GM12878 (cell line): ENCODE data around the gene SRGAP1. TPM values are rescaled to one million over a fixed set of nuclear protein-coding genes. Genes with fewer than 3 reads are reported as not detected.

ENCODE experiments used
- ATAC-seq: fragments of 200-7000 bp; cut with Tn5 transposase; 3 replicates; pipeline ENCODE4 v1.9.1; 2020; ENCODE audit warnings: mild to moderate bottlenecking, moderate library complexity
- BruUV-seq: library from RNA; stranded (reverse); fragments of 400-500 nt; replicated peaks from 2 replicates; lab custom pipeline; 2021; lab: Mats Ljungman, UMichigan
- CTCF ChIA-PET: fragments of 300-600 bp; sonication (Branson Sonifier 250); formaldehyde crosslinking; extraction: SDS; loops from one replicate; lab custom pipeline; 2021; ENCODE audit warnings: inconsistent platforms; lab: Yijun Ruan, JAX
- POLR2A ChIA-PET: fragments of 350-600 bp; formaldehyde crosslinking; extraction: SDS; loops from one replicate; lab custom pipeline; 2021; ENCODE audit warnings: inconsistent platforms; lab: Charles Lee
- RAD21 ChIA-PET: fragments of 300-600 bp; sonication (Branson Sonifier 250); formaldehyde crosslinking; loops from one replicate; lab custom pipeline; 2023; ENCODE audit warnings: antibody characterized with exemption; ENCODE audit not compliant: unreplicated experiment; lab: Charles Lee
- SMC1A ChIA-PET: fragments of 300-600 bp; sonication (Branson Sonifier 250); formaldehyde crosslinking; loops from one replicate; lab custom pipeline; 2023; ENCODE audit not compliant: unreplicated experiment, uncharacterized antibody; lab: Charles Lee
- DNase-seq: peaks from one replicate; pipeline ENCODE4 v3.0.0-alpha.2; 2011; ENCODE audit warnings: low read depth, low spot score
- FAIRE-seq: peaks from 3 replicates; lab custom pipeline; 2011; peaks lifted over from hg19 to GRCh38; lab: Jason Lieb, UNC
- H2AFZ ChIP-seq: 2 replicates; pipeline ENCODE4 v1.6.0; 2011; ENCODE audit warnings: low read depth, low read length, control low read depth; ENCODE audit not compliant: control insufficient read depth
- H3K27ac ChIP-seq: 2 replicates; pipeline ENCODE4 v1.5.1; 2011; ENCODE audit warnings: control low read depth; ENCODE audit not compliant: control insufficient read depth, insufficient read depth
- H3K27me3 ChIP-seq, 2 experiments: replicated peaks in 1 of 2; 2 replicates each; pipeline versions ENCODE4 v1.6.0 to v1.6.1; 2011; ENCODE audit warnings: low read length in 1 of 2; ENCODE audit not compliant: control insufficient read depth in 2 of 2, insufficient read depth in 2 of 2
- H3K36me3 ChIP-seq, 2 experiments: 2 replicates each; pipeline ENCODE4 v1.5.1; 2011; ENCODE audit warnings: low read length in 1 of 2; ENCODE audit not compliant: control insufficient read depth in 2 of 2, insufficient read depth in 2 of 2
- H3K4me1 ChIP-seq: 2 replicates; pipeline ENCODE4 v1.6.1; 2011; ENCODE audit warnings: mild to moderate bottlenecking, low read length, moderate library complexity, mixed read lengths; ENCODE audit not compliant: control insufficient read depth, insufficient read depth
- H3K4me2 ChIP-seq: 2 replicates; pipeline ENCODE4 v1.6.0; 2011; ENCODE audit warnings: control low read depth; ENCODE audit not compliant: control insufficient read depth, insufficient read depth
- H3K4me3 ChIP-seq: fragments of 200-600 bp; sonication (generic); 2 replicates; pipeline ENCODE4 v1.5.1; 2016
- H3K79me2 ChIP-seq: 2 replicates; pipeline ENCODE4 v1.6.0; 2011; ENCODE audit warnings: low read length; ENCODE audit not compliant: control insufficient read depth, insufficient read depth
- H3K9ac ChIP-seq: 2 replicates; pipeline ENCODE4 v1.8.0; 2011; ENCODE audit warnings: low read length, control low read depth, mixed read lengths; ENCODE audit not compliant: control insufficient read depth, insufficient read depth
- H3K9me3 ChIP-seq: replicated peaks from 3 replicates; pipeline ENCODE4 v1.5.1; 2011; ENCODE audit warnings: mild to moderate bottlenecking, low read length; ENCODE audit not compliant: control insufficient read depth, insufficient read depth
- H4K20me1 ChIP-seq: 2 replicates; pipeline ENCODE4 v1.6.0; 2011; ENCODE audit not compliant: control insufficient read depth, insufficient read depth
- ATF7 ChIP-seq: fragments of 450-650 bp; IDR thresholded peaks from 2 replicates; pipeline ENCODE4 v1.6.1; 2016; ENCODE audit warnings: low read depth, mild to moderate bottlenecking
- ETV6 ChIP-seq, 2 experiments: fragments of 450-650 bp in 1 of 2; IDR thresholded peaks in 1 of 2; conservative IDR thresholded peaks in 1 of 2; 2 replicates each; pipeline ENCODE4 v1.6.1; 2014; ENCODE audit warnings: antibody characterized with exemption in 1 of 2, borderline replicate concordance in 1 of 2, low read depth in 1 of 2, mild to moderate bottlenecking in 1 of 2, moderate library complexity in 1 of 2
- POLR2AphosphoS5 ChIP-seq: IDR thresholded peaks from 2 replicates; pipeline ENCODE4 v1.6.1; 2011; ENCODE audit warnings: mild to moderate bottlenecking, low read length, inconsistent platforms
- SREBF1 ChIP-seq: IDR thresholded peaks from 2 replicates; pipeline ENCODE4 v1.6.1; 2012; ENCODE audit warnings: mild to moderate bottlenecking, low read length
- SREBF2 ChIP-seq: IDR thresholded peaks from 2 replicates; pipeline ENCODE4 v1.6.1; 2012; ENCODE audit warnings: mild to moderate bottlenecking, low read length
- SRF ChIP-seq, 2 experiments: IDR thresholded peaks; 2 replicates each; pipeline ENCODE4 v1.6.1; 2011; ENCODE audit warnings: low read depth in 2 of 2, low read length in 2 of 2, mild to moderate bottlenecking in 1 of 2, moderate library complexity in 1 of 2
- STAT3 ChIP-seq: IDR thresholded peaks from 2 replicates; pipeline ENCODE4 v1.6.1; 2011; ENCODE audit warnings: low read depth, low read length, improper control_type of control experiment
- WGBS: methylation state at CpG from one replicate; pipeline ENCODE4 v1.1.6; 2016; ENCODE audit warnings: low lambda C conversion rate; ENCODE audit not compliant: insufficient replicate concordance, insufficient coverage; ENCODE audit errors: missing lambda C conversion rate; 5-methylcytosine and 5-hydroxymethylcytosine counted together
- in situ Hi-C: fragments of 300-500 bp; cut with MboI; formaldehyde crosslinking; loops from 9 replicates; pipeline ENCODE4 v1.14.3; 2018; ENCODE audit warnings: mixed read lengths
- intact Hi-C: fragments of 100-400 bp; cut with micrococcal nuclease; formaldehyde crosslinking; loops from one replicate; pipeline ENCODE4 v1.14.2; 2022; ENCODE audit not compliant: unreplicated experiment
- polyA plus RNA-seq, 11 experiments: library from polyadenylated mRNA; depleted of rRNA in 4 of 11; unstranded in 6 of 11; stranded (reverse) in 5 of 11; fragments of >200 nt; fragmentation: Nextera tagmentation in 4 of 11; fragmentation: Illumina TruSeq in 1 of 11; extraction: Ambion mirVana in 4 of 11; extraction: Trizol in 1 of 11; gene quantifications; 1 replicate in 1 of 11; 2 replicates in 10 of 11; pipeline versions ENCODE4 v1.2.1 to v1.2.3, GENCODE V29; 2011 to 2016; ENCODE audit warnings: inconsistent platforms in 2 of 11, missing spikeins in 2 of 11, low read depth in 1 of 11
- total RNA-seq, 4 experiments: library from RNA; depleted of rRNA in 3 of 4; stranded (reverse); fragments of >200 nt in 3 of 4; fragmentation: Illumina TruSeq in 1 of 4; extraction: Trizol in 1 of 4; gene quantifications; 2 replicates each; pipeline versions ENCODE4 v1.2.1 to v1.2.3, GENCODE V29; 2013 to 2021
- TF ChIP-seq, protein P1 (sequence below): fragments of 450-650 bp; IDR thresholded peaks from 2 replicates; pipeline ENCODE4 v1.6.1; 2017; ENCODE audit warnings: mild to moderate bottlenecking, moderate library complexity
- TF ChIP-seq, protein P2 (sequence below): fragments of 450-650 bp; IDR thresholded peaks from 2 replicates; pipeline ENCODE4 v1.6.1; 2017; ENCODE audit warnings: mild to moderate bottlenecking, moderate library complexity

Gene SRGAP1
- total and polyA plus RNA-seq, 10 of the 15 experiments (the other 5 are each of a cell fraction or from before 2014, with no cell fraction given), result 0.16 to 0.85 (median 0.46) TPM

DNA sequence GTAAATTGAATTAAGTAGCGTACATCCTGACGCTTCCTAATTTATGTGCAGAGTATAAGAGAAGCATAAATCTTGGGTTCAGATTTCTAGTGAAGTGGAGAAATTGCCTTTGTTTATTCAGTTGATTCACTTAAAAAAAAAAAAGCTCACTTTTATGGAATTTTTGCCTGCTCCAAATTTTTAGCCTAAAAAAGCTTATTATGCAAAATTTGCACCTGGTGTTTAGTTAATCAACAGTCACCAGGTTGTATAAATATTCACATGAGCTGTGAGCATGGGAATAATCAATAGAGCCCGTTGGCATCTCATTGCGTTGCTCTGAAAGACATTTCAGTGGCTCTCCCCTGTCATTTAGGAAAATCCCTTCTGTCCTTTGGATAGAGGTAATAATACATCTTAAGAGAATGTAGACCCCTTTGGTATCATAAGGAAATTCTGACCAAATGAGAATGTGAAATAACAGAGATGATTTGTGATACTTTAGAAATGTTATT, 132.4 kb downstream of the SRGAP1 start:
- Histone ChIP-seq H4K20me1 (no peaks in the 10 kb centered on the region), H3K4me2 (no peak overlapping the region), H3K79me2 (no peaks in the 10 kb centered on the region), H3K27ac (no peak overlapping the region), H3K9ac (no peak overlapping the region), H3K27me3 (no peaks in the 10 kb centered on the region), H3K36me3 (no peaks in the 10 kb centered on the region), H3K4me3 (no peak overlapping the region), H3K9me3 (no peaks in the 10 kb centered on the region), H3K4me1 (no peaks in the 10 kb centered on the region), H2AFZ (no peak overlapping the region)
- in situ Hi-C loops (no loop called here), intact Hi-C loops (no loop called here)
- no peak for ATAC-seq
- RAD21 ChIA-PET, result no interaction called here
- CTCF ChIA-PET, result no interaction called here
- no peak for DNase-seq
- FAIRE-seq, result no peak
- no TSS peak for BruUV-seq
- POLR2A ChIA-PET, result no interaction called here
- SMC1A ChIA-PET, result no interaction called here
- TF ChIP-seq SREBF2 (no peak), ETV6 (conservative IDR thresholded peaks at IDR 0.05 in 1 of 2, IDR thresholded peaks at IDR 0.05 in 1 of 2; ENCODE audit: borderline replicate concordance in 1 of 2, low read depth in 1 of 2) (no peak), STAT3 (no peak), ATF7 (no peak), SRF (IDR thresholded peaks at IDR 0.05; ENCODE audit: low read depth in 2 of 2, low read length in 2 of 2) (no peak), SREBF1 (no peak), POLR2AphosphoS5 (no peak)
- TF ChIP-seq, protein P1, sequence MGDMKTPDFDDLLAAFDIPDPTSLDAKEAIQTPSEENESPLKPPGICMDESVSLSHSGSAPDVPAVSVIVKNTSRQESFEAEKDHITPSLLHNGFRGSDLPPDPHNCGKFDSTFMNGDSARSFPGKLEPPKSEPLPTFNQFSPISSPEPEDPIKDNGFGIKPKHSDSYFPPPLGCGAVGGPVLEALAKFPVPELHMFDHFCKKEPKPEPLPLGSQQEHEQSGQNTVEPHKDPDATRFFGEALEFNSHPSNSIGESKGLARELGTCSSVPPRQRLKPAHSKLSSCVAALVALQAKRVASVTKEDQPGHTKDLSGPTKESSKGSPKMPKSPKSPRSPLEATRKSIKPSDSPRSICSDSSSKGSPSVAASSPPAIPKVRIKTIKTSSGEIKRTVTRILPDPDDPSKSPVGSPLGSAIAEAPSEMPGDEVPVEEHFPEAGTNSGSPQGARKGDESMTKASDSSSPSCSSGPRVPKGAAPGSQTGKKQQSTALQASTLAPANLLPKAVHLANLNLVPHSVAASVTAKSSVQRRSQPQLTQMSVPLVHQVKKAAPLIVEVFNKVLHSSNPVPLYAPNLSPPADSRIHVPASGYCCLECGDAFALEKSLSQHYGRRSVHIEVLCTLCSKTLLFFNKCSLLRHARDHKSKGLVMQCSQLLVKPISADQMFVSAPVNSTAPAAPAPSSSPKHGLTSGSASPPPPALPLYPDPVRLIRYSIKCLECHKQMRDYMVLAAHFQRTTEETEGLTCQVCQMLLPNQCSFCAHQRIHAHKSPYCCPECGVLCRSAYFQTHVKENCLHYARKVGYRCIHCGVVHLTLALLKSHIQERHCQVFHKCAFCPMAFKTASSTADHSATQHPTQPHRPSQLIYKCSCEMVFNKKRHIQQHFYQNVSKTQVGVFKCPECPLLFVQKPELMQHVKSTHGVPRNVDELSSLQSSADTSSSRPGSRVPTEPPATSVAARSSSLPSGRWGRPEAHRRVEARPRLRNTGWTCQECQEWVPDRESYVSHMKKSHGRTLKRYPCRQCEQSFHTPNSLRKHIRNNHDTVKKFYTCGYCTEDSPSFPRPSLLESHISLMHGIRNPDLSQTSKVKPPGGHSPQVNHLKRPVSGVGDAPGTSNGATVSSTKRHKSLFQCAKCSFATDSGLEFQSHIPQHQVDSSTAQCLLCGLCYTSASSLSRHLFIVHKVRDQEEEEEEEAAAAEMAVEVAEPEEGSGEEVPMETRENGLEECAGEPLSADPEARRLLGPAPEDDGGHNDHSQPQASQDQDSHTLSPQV, result no peak
- TF ChIP-seq, protein P2, sequence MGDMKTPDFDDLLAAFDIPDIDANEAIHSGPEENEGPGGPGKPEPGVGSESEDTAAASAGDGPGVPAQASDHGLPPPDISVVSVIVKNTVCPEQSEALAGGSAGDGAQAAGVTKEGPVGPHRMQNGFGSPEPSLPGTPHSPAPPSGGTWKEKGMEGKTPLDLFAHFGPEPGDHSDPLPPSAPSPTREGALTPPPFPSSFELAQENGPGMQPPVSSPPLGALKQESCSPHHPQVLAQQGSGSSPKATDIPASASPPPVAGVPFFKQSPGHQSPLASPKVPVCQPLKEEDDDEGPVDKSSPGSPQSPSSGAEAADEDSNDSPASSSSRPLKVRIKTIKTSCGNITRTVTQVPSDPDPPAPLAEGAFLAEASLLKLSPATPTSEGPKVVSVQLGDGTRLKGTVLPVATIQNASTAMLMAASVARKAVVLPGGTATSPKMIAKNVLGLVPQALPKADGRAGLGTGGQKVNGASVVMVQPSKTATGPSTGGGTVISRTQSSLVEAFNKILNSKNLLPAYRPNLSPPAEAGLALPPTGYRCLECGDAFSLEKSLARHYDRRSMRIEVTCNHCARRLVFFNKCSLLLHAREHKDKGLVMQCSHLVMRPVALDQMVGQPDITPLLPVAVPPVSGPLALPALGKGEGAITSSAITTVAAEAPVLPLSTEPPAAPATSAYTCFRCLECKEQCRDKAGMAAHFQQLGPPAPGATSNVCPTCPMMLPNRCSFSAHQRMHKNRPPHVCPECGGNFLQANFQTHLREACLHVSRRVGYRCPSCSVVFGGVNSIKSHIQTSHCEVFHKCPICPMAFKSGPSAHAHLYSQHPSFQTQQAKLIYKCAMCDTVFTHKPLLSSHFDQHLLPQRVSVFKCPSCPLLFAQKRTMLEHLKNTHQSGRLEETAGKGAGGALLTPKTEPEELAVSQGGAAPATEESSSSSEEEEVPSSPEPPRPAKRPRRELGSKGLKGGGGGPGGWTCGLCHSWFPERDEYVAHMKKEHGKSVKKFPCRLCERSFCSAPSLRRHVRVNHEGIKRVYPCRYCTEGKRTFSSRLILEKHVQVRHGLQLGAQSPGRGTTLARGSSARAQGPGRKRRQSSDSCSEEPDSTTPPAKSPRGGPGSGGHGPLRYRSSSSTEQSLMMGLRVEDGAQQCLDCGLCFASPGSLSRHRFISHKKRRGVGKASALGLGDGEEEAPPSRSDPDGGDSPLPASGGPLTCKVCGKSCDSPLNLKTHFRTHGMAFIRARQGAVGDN, result no peak
- TF ChIP-seq, all 136 proteins: peak for 0
- WGBS, result 63% methylated on average over 4 of the region's 4 CpGs
